Panc1 (cell line): Measurements from ENCODE around the gene PSMB1. TPM values are rescaled to one million over a fixed set of nuclear protein-coding genes. Genes with fewer than 3 reads are reported as not detected.

Experiments
- ATAC-seq: fragments of 200-7000 bp; cut with Tn5 transposase; 2 replicates; pipeline ENCODE4 v1.9.1; 2020; ENCODE audit warnings: mild to moderate bottlenecking, moderate library complexity
- BruUV-seq: library from RNA; stranded (reverse); fragments of 400-500 nt; replicated peaks from 2 replicates; lab custom pipeline; 2021; lab: Mats Ljungman, UMichigan
- CTCF ChIA-PET: fragments of 300-600 bp; sonication (Branson Sonifier 250); formaldehyde crosslinking; loops from one replicate; lab custom pipeline; 2022; ENCODE audit warnings: antibody characterized with exemption; lab: Charles Lee
- POLR2A ChIA-PET: fragments of 300-600 bp; sonication (Branson Sonifier 250); formaldehyde crosslinking; loops from one replicate; lab custom pipeline; 2022; ENCODE audit warnings: antibody characterized with exemption; lab: Charles Lee
- DNase-seq: peaks from one replicate; pipeline ENCODE4 v3.0.0-alpha.2; 2010; ENCODE audit warnings: low read depth, low spot score
- H3K27ac ChIP-seq: 2 replicates; pipeline ENCODE4 v1.5.1; 2011; ENCODE audit warnings: mild to moderate bottlenecking, low read length, inconsistent platforms
- H3K27me3 ChIP-seq: fragments of 200-500 bp; sonication (Bioruptor generic); 2 replicates; pipeline ENCODE4 v1.6.0; 2014; ENCODE audit warnings: low read length, inconsistent platforms; ENCODE audit not compliant: control insufficient read depth, insufficient read depth
- H3K36me3 ChIP-seq: fragments of 200-500 bp; sonication (Bioruptor generic); 2 replicates; pipeline ENCODE4 v1.5.1; 2014; ENCODE audit warnings: inconsistent platforms, mild to moderate bottlenecking, low read length, moderate library complexity; ENCODE audit not compliant: control insufficient read depth, insufficient read depth
- H3K4me1 ChIP-seq: 2 replicates; pipeline ENCODE4 v1.5.1; 2011; ENCODE audit warnings: inconsistent platforms, mild to moderate bottlenecking, low read length, moderate library complexity; ENCODE audit not compliant: control insufficient read depth, insufficient read depth
- H3K4me3 ChIP-seq, 2 experiments: 2 replicates each; pipeline ENCODE4 v1.5.1; 2011 to 2012; ENCODE audit warnings: low read depth in 2 of 2, low read length in 2 of 2, mild to moderate bottlenecking in 2 of 2, inconsistent platforms in 1 of 2, moderate library complexity in 1 of 2
- H3K9me3 ChIP-seq: fragments of 200-500 bp; sonication (Bioruptor generic); 2 replicates; pipeline ENCODE4 v1.5.1; 2014; ENCODE audit warnings: low read depth, mild to moderate bottlenecking, inconsistent platforms, low read length, moderate library complexity; ENCODE audit not compliant: control insufficient read depth, insufficient read depth
- CTCF ChIP-seq: fragments of 450-650 bp; IDR thresholded peaks from 2 replicates; pipeline ENCODE4 v1.5.1; 2017; ENCODE audit warnings: mild to moderate bottlenecking
- POLR2AphosphoS5 ChIP-seq: IDR thresholded peaks from 2 replicates; pipeline ENCODE4 v1.6.1; 2012; ENCODE audit warnings: mild to moderate bottlenecking, low read depth, low read length, moderate library complexity
- SIN3A ChIP-seq: IDR thresholded peaks from 2 replicates; pipeline ENCODE4 v1.6.1; 2012; ENCODE audit warnings: low read depth, mild to moderate bottlenecking, low read length, moderate library complexity, borderline replicate concordance; ENCODE audit not compliant: insufficient read depth
- TCF7L2 ChIP-seq: IDR thresholded peaks from 2 replicates; pipeline ENCODE4 v1.6.1; 2011; ENCODE audit warnings: mild to moderate bottlenecking, low read depth, low read length, inconsistent platforms
- in situ Hi-C: cut with HindIII; loops from 2 replicates; pipeline ENCODE4 v1.10.0; 2016; ENCODE audit warnings: low sequenced_read_pairs, low pct_unique_long_range_greater_than_20kb
- intact Hi-C: fragments of 100-400 bp; cut with micrococcal nuclease; formaldehyde crosslinking; loops from one replicate; pipeline ENCODE4 v1.10.0; 2022; ENCODE audit not compliant: unreplicated experiment
- total RNA-seq: library from RNA; stranded (reverse); gene quantifications from one replicate; pipeline ENCODE4 v1.2.1, GENCODE V29; 2021; ENCODE audit not compliant: unreplicated experiment
- TF ChIP-seq, protein P1 (sequence below), 2 experiments: IDR thresholded peaks; 2 replicates each; pipeline ENCODE4 v1.6.1; 2011 to 2012; ENCODE audit warnings: low read depth in 2 of 2, control low read depth in 1 of 2, low read length in 1 of 2, mild to moderate bottlenecking in 1 of 2, moderate library complexity in 1 of 2; ENCODE audit not compliant: insufficient read depth in 1 of 2

PSMB1 gene
- total RNA-seq, 1 experiment from 2014 or later, result 305 TPM

DNA sequence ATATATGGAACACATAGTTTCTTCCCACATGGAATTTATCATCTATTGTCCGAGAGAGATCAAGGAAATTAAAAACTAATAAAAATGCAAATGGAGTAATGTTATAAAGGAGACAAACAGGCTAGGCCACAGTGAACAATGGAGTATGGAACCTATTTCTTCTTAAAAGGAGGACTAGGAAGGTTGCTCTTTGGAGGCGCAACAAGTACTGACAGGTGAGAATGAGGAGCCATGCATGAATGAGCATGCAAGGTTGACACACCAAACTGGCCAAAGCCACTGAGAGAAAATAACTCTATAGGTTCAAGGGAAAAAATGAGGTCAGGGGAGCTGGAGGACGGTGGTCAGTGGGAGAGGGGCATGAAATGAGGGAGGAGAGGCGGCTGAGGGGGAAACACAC is 40.9 kb downstream of the PSMB1 start:
- ChIA-PET CTCF (no interaction called here), POLR2A (no interaction called here)
- intact Hi-C loops (no loop called here), in situ Hi-C loops (no loop called here)
- DNase-seq (no peak), ATAC-seq (no peak)
- no TSS peak for BruUV-seq
- Histone ChIP-seq H3K27me3 (no peaks in the 10 kb centered on the region), H3K27ac (no peak overlapping the region), H3K4me1 (no peaks in the 10 kb centered on the region), H3K9me3 (peaks cover 12% of the 10 kb centered on the region; the same call in 1 of the 2 replicates), H3K36me3 (no peaks in the 10 kb centered on the region), H3K4me3 (no peak overlapping the region)
- TF ChIP-seq, protein P1, sequence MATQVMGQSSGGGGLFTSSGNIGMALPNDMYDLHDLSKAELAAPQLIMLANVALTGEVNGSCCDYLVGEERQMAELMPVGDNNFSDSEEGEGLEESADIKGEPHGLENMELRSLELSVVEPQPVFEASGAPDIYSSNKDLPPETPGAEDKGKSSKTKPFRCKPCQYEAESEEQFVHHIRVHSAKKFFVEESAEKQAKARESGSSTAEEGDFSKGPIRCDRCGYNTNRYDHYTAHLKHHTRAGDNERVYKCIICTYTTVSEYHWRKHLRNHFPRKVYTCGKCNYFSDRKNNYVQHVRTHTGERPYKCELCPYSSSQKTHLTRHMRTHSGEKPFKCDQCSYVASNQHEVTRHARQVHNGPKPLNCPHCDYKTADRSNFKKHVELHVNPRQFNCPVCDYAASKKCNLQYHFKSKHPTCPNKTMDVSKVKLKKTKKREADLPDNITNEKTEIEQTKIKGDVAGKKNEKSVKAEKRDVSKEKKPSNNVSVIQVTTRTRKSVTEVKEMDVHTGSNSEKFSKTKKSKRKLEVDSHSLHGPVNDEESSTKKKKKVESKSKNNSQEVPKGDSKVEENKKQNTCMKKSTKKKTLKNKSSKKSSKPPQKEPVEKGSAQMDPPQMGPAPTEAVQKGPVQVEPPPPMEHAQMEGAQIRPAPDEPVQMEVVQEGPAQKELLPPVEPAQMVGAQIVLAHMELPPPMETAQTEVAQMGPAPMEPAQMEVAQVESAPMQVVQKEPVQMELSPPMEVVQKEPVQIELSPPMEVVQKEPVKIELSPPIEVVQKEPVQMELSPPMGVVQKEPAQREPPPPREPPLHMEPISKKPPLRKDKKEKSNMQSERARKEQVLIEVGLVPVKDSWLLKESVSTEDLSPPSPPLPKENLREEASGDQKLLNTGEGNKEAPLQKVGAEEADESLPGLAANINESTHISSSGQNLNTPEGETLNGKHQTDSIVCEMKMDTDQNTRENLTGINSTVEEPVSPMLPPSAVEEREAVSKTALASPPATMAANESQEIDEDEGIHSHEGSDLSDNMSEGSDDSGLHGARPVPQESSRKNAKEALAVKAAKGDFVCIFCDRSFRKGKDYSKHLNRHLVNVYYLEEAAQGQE (IDR thresholded peaks at IDR 0.05; ENCODE audit: insufficient read depth in 1 of 2, low read depth in 2 of 2, low read length in 1 of 2), result no peak
- TF ChIP-seq TCF7L2 (no peak), CTCF (no peak), POLR2AphosphoS5 (no peak), SIN3A (no peak)

GRCh38 chr6:170510631-170511030 is 42.5 kb downstream of the PSMB1 start:
- POLR2A ChIA-PET, result no interaction called here
- no peak for TF ChIP-seq POLR2AphosphoS5
- no peak for TF ChIP-seq TCF7L2
- TF ChIP-seq, protein P1 (IDR thresholded peaks at IDR 0.05; ENCODE audit: insufficient read depth in 1 of 2, low read depth in 2 of 2, low read length in 1 of 2), result no peak
- no peak for TF ChIP-seq CTCF
- no peak for TF ChIP-seq SIN3A
- Histone ChIP-seq H3K9me3 (0 out of 2 replicates have a peak, but pooled peaks cover 7% of the 10 kb centered on the region), H3K4me1 (no peaks in the 10 kb centered on the region), H3K27me3 (peaks cover 3% of the 10 kb centered on the region; the same call in 1 of the 2 replicates), H3K36me3 (no peaks in the 10 kb centered on the region), H3K4me3 (no peak overlapping the region), H3K27ac (no peak overlapping the region)
- no peak for ATAC-seq
- intact Hi-C loops, result no loop called here
- in situ Hi-C loops, result no loop called here
- DNase-seq, result no peak
- CTCF ChIA-PET, result interaction anchor here (0.9 kb wide), 1 partner anchor 65 kb away, joined by 3 read pairs; no protein-coding TSS in a partner anchor
- no TSS peak for BruUV-seq
